ENCODE measurements around the gene KRTCAP3.

- no peak for TF ChIP-seq CTCF (IDR thresholded peaks at IDR 0.05; ENCODE audit: poor library complexity, severe bottlenecking)
- TF ChIP-seq POLR2AphosphoS5 (IDR thresholded peaks at IDR 0.05): no peak
Measured at GRCh38 chr2:27427863-27428212, 14.3 kb upstream of the KRTCAP3 start.
